ENCODE data around the gene CELA3A. TPM values are rescaled to one million over a fixed set of nuclear protein-coding genes. Genes with fewer than 3 reads are reported as not detected.
"Not testable (repeated sequence)": the region's sequence is repeated elsewhere in the genome, so short reads cannot be mapped to it uniquely, and the experiment has no call there.

CELA3A gene
- total RNA-seq, 4 donors from 2014 or later: not detected

- intact Hi-C loops (cut with DNase I): loop anchor here (10.0 kb wide), 1 partner anchor 642 kb away; the partner anchor contains the start of gene C1QC
- H3K27ac ChIP-seq: not testable (repeated sequence)
- WGBS, 2 donors: 79 to 84% methylated on average over 8 of the region's 8 CpGs
Observed at GRCh38 chr1:22002875-22003274, 1.4 kb downstream of the CELA3A start.

GRCh38 chr1:22003959-22004358, 2.5 kb downstream of the CELA3A start:
- DNase-seq: not testable (repeated sequence)

More at GRCh38 chr1:22002875-22003274, 1.4 kb downstream of the CELA3A start:
- not testable (repeated sequence) for DNase-seq; H3K4me1 ChIP-seq; H3K36me3 ChIP-seq; H3K27me3 ChIP-seq; H3K9me3 ChIP-seq; H3K4me3 ChIP-seq (replicated peaks in 1 of 3)

GRCh38 chr1:22005261-22006149, 4.0 kb downstream of the CELA3A start:
- intact Hi-C loops (cut with DNase I): loop anchor here (10.0 kb wide), 1 partner anchor 639 kb away; the partner anchor contains the start of gene C1QC
- not testable (repeated sequence) for H3K9me3 ChIP-seq; H3K36me3 ChIP-seq; H3K27me3 ChIP-seq; H3K4me1 ChIP-seq; H3K27ac ChIP-seq; H3K4me3 ChIP-seq (replicated peaks in 1 of 3)
- TF ChIP-seq CTCF (IDR thresholded peaks at IDR 0.05): peak in 1 of 6 experiments; percentile 23
- DNase-seq: peak in 1 of 2 donors; percentile 32
- 59 to 67% methylated on average over 17 to 18 of the region's 18 CpGs for WGBS, 2 donors

More at GRCh38 chr1:22003959-22004358, 2.5 kb downstream of the CELA3A start:
- intact Hi-C loops (cut with DNase I): loop anchor here (10.0 kb wide), 1 partner anchor 641 kb away; the partner anchor contains the start of gene C1QC
- H3K27me3 ChIP-seq; H3K9me3 ChIP-seq; H3K4me3 ChIP-seq (replicated peaks in 1 of 3); H3K36me3 ChIP-seq; H3K27ac ChIP-seq; H3K4me1 ChIP-seq: not testable (repeated sequence)
- WGBS, 2 donors: 92 to 100% methylated on average over 1 to 3 of the region's 3 CpGs

- intact Hi-C loops (cut with DNase I): loop anchor here (10.0 kb wide), 1 partner anchor 638 kb away; the partner anchor contains the start of gene C1QC
- not testable (repeated sequence) for H3K27me3 ChIP-seq; H3K4me3 ChIP-seq (replicated peaks in 1 of 3); H3K27ac ChIP-seq; H3K4me1 ChIP-seq; H3K9me3 ChIP-seq; DNase-seq; H3K36me3 ChIP-seq
- WGBS, 2 donors: 84 to 85% methylated on average over 13 of the region's 13 CpGs
Observed at GRCh38 chr1:22006736-22007135, 5.3 kb downstream of the CELA3A start.

- not testable (repeated sequence) for H3K4me3 ChIP-seq (replicated peaks in 1 of 3); H3K36me3 ChIP-seq; H3K27ac ChIP-seq; H3K9me3 ChIP-seq; H3K27me3 ChIP-seq; H3K4me1 ChIP-seq; DNase-seq
- intact Hi-C loops (cut with DNase I): loop anchor here (10.0 kb wide), 1 partner anchor 638 kb away; the partner anchor contains the start of gene C1QC
- 88 to 91% methylated on average over 4 of the region's 10 CpGs for WGBS, 2 donors
Observed at GRCh38 chr1:22007262-22007661, 5.8 kb downstream of the CELA3A start.

- intact Hi-C loops (cut with DNase I): loop anchor here (10.0 kb wide), 1 partner anchor 635 kb away; the partner anchor contains the start of gene C1QC
- WGBS, 2 donors: 77 to 84% methylated on average over 8 of the region's 11 CpGs
Observed at GRCh38 chr1:22009566-22009965, 8.1 kb downstream of the CELA3A start.

GRCh38 chr1:22012752-22013151, 11.3 kb downstream of the CELA3A start:
- DNase-seq; H3K4me3 ChIP-seq (replicated peaks in 1 of 3); intact Hi-C loops (cut with DNase I); H3K4me1 ChIP-seq; H3K27me3 ChIP-seq; H3K9me3 ChIP-seq; H3K27ac ChIP-seq; H3K36me3 ChIP-seq: not testable (repeated sequence)
- 46 to 66% methylated on average over 3 to 4 of the region's 4 CpGs for WGBS, 2 donors

More at GRCh38 chr1:22009566-22009965, 8.1 kb downstream of the CELA3A start:
- H3K4me3 ChIP-seq (replicated peaks in 1 of 3); H3K4me1 ChIP-seq; DNase-seq; H3K9me3 ChIP-seq; H3K27me3 ChIP-seq; H3K27ac ChIP-seq; H3K36me3 ChIP-seq: not testable (repeated sequence)

GRCh38 chr1:22014575-22015206, 13.2 kb downstream of the CELA3A start:
- intact Hi-C loops (cut with DNase I); H3K27me3 ChIP-seq; H3K36me3 ChIP-seq; H3K4me3 ChIP-seq (replicated peaks in 1 of 3); H3K9me3 ChIP-seq; H3K27ac ChIP-seq; DNase-seq; H3K4me1 ChIP-seq: not testable (repeated sequence)
- WGBS, 2 donors: 86 to 93% methylated on average over 13 of the region's 13 CpGs
